GM19438 (cell line): Measurements from ENCODE around the gene KCNJ5.

Experiments used
- ATAC-seq: cut with Tn5 transposase; IDR thresholded peaks from one replicate; pipeline ENCODE4 v1.9.1; 2021; ENCODE audit warnings: low read depth; ENCODE audit not compliant: unreplicated experiment

The KCNJ5 gene

GRCh38 chr11:128893578-128894285 lies 2.6 kb downstream of the KCNJ5 start:
- ATAC-seq = peak; percentile 71

- ATAC-seq = peak; percentile 6
Measured at GRCh38 chr11:128894286-128894681, 3.1 kb downstream of the KCNJ5 start.

- ATAC-seq = no peak
Measured at GRCh38 chr11:128894685-128895084, 3.5 kb downstream of the KCNJ5 start.

- no peak for ATAC-seq
Measured at GRCh38 chr11:128895526-128895925, 4.4 kb downstream of the KCNJ5 start.

GRCh38 chr11:128896356-128896755 lies 5.2 kb downstream of the KCNJ5 start:
- ATAC-seq = no peak

GRCh38 chr11:128897826-128898225 lies 6.7 kb downstream of the KCNJ5 start:
- ATAC-seq = no peak

- no peak for ATAC-seq
Measured at GRCh38 chr11:128898580-128899344, 7.6 kb downstream of the KCNJ5 start.

GRCh38 chr11:128900468-128900867 lies 9.3 kb downstream of the KCNJ5 start:
- no peak for ATAC-seq

- no peak for ATAC-seq
Measured at GRCh38 chr11:128901653-128902514, 10.7 kb downstream of the KCNJ5 start.

- ATAC-seq = no peak
Measured at GRCh38 chr11:128902515-128903066, 11.4 kb downstream of the KCNJ5 start.

- no peak for ATAC-seq
Measured at GRCh38 chr11:128903248-128904061, 12.3 kb downstream of the KCNJ5 start.

GRCh38 chr11:128904303-128904655 lies 13.1 kb downstream of the KCNJ5 start:
- ATAC-seq = no peak

- peak; percentile 55 for ATAC-seq
Measured at GRCh38 chr11:128904656-128905344, 13.6 kb downstream of the KCNJ5 start.

- peak; percentile 54 for ATAC-seq
Measured at GRCh38 chr11:128905345-128906184, 14.4 kb downstream of the KCNJ5 start.

GRCh38 chr11:128906185-128907050 lies 15.3 kb downstream of the KCNJ5 start:
- no peak for ATAC-seq

GRCh38 chr11:128907585-128907984 lies 16.4 kb downstream of the KCNJ5 start:
- ATAC-seq = no peak

GRCh38 chr11:128908391-128909246 lies 17.5 kb downstream of the KCNJ5 start:
- no peak for ATAC-seq
